H9 (cell line): Measurements from ENCODE around the gene UBA1. TPM values are rescaled to one million over a fixed set of nuclear protein-coding genes. Genes with fewer than 3 reads are reported as not detected.

Source experiments
- DNase-seq: peaks from one replicate; pipeline ENCODE4 v3.0.0-alpha.2; 2017
- H2AFZ ChIP-seq: one replicate; pipeline ENCODE4 v1.6.1; 2013; ENCODE audit warnings: mild to moderate bottlenecking, low read length, control low read depth, moderate library complexity
- H2AK5ac ChIP-seq: 2 replicates; pipeline ENCODE4 v1.6.1; 2013; ENCODE audit warnings: low read length, control low read depth, mixed read lengths; ENCODE audit not compliant: insufficient read length
- H2BK120ac ChIP-seq: one replicate; pipeline ENCODE4 v1.6.1; 2013; ENCODE audit warnings: low read depth, mild to moderate bottlenecking, low read length, control low read depth, inconsistent platforms; ENCODE audit not compliant: poor library complexity, severe bottlenecking
- H2BK12ac ChIP-seq: 2 replicates; pipeline ENCODE4 v1.6.1; 2013; ENCODE audit warnings: low read length, control low read depth, mixed read lengths, low read depth; ENCODE audit not compliant: insufficient read length
- H2BK15ac ChIP-seq: 2 replicates; pipeline ENCODE4 v1.6.1; 2013; ENCODE audit warnings: low read depth, low read length, control low read depth
- H2BK20ac ChIP-seq: one replicate; pipeline ENCODE4 v1.6.1; 2013; ENCODE audit warnings: low read depth, mild to moderate bottlenecking, low read length, control low read depth, inconsistent platforms; ENCODE audit not compliant: poor library complexity, severe bottlenecking
- H2BK5ac ChIP-seq: 2 replicates; pipeline ENCODE4 v1.6.1; 2013; ENCODE audit warnings: low read length, control low read depth, mixed read lengths; ENCODE audit not compliant: insufficient read length
- H3K14ac ChIP-seq: 2 replicates; pipeline ENCODE4 v1.6.1; 2013; ENCODE audit warnings: low read length, control low read depth; ENCODE audit not compliant: insufficient read depth
- H3K18ac ChIP-seq: 2 replicates; pipeline ENCODE4 v1.6.1; 2013; ENCODE audit warnings: low read depth, mild to moderate bottlenecking, mixed read lengths, low read length, control low read depth; ENCODE audit not compliant: insufficient read length
- H3K23ac ChIP-seq: 2 replicates; pipeline ENCODE4 v1.6.1; 2013; ENCODE audit warnings: low read length, control low read depth, mixed read lengths, low read depth; ENCODE audit not compliant: insufficient read length
- H3K23me2 ChIP-seq: 2 replicates; pipeline ENCODE4 v1.6.1; 2013; ENCODE audit warnings: low read depth, mild to moderate bottlenecking, mixed read lengths, low read length, control low read depth; ENCODE audit not compliant: insufficient read length, poor library complexity, severe bottlenecking
- H3K27ac ChIP-seq: 2 replicates; pipeline ENCODE4 v1.5.1; 2013; ENCODE audit warnings: low read length, control low read depth, mixed read lengths, low read depth; ENCODE audit not compliant: insufficient read length
- H3K27me3 ChIP-seq: 2 replicates; pipeline ENCODE4 v1.6.1; 2013; ENCODE audit warnings: low read length, control low read depth, inconsistent platforms; ENCODE audit not compliant: insufficient read depth
- H3K4ac ChIP-seq: 2 replicates; pipeline ENCODE4 v1.6.1; 2013; ENCODE audit warnings: low read depth, mild to moderate bottlenecking, control low read depth, inconsistent platforms, low read length, moderate library complexity
- H3K4me1 ChIP-seq: 2 replicates; pipeline ENCODE4 v1.6.1; 2013; ENCODE audit warnings: low read length, control low read depth, inconsistent platforms; ENCODE audit not compliant: insufficient read depth
- H3K4me2 ChIP-seq: 2 replicates; pipeline ENCODE4 v1.6.1; 2013; ENCODE audit warnings: low read length, control low read depth, mixed read lengths; ENCODE audit not compliant: insufficient read length, insufficient read depth
- H3K56ac ChIP-seq: 2 replicates; pipeline ENCODE4 v1.6.1; 2013; ENCODE audit warnings: low read depth, mild to moderate bottlenecking, mixed read lengths, low read length, control low read depth; ENCODE audit not compliant: insufficient read length
- H3K79me1 ChIP-seq: 2 replicates; pipeline ENCODE4 v1.6.1; 2013; ENCODE audit warnings: low read depth, mild to moderate bottlenecking, moderate library complexity, low read length, control low read depth, inconsistent platforms; ENCODE audit not compliant: insufficient read depth, poor library complexity, severe bottlenecking
- H3K79me2 ChIP-seq: 2 replicates; pipeline ENCODE4 v1.6.1; 2013; ENCODE audit warnings: low read length, control low read depth, inconsistent platforms; ENCODE audit not compliant: insufficient read depth
- H3K9ac ChIP-seq: 2 replicates; pipeline ENCODE4 v1.6.1; 2013; ENCODE audit warnings: low read length, control low read depth, mixed read lengths; ENCODE audit not compliant: insufficient read length; ENCODE audit errors: extremely low read depth
- H3K9me3 ChIP-seq: one replicate; pipeline ENCODE4 v1.6.1; 2013; ENCODE audit warnings: low read depth, low read length, inconsistent platforms; ENCODE audit not compliant: control insufficient read depth
- H3T11ph ChIP-seq: one replicate; pipeline ENCODE4 v1.6.1; 2013; ENCODE audit warnings: mild to moderate bottlenecking, low read length, control low read depth, inconsistent platforms
- H4K20me1 ChIP-seq: one replicate; pipeline ENCODE4 v1.6.1; 2013; ENCODE audit not compliant: control insufficient read depth, insufficient read length, insufficient read depth
- H4K5ac ChIP-seq: 2 replicates; pipeline ENCODE4 v1.6.1; 2013; ENCODE audit warnings: low read depth, mild to moderate bottlenecking, mixed read lengths, low read length, control low read depth; ENCODE audit not compliant: insufficient read length
- H4K8ac ChIP-seq: replicated peaks from 2 replicates; pipeline ENCODE4 v1.6.1; 2013; ENCODE audit warnings: low read length, control low read depth, mixed read lengths, low read depth; ENCODE audit not compliant: insufficient read length
- H4K91ac ChIP-seq: 2 replicates; pipeline ENCODE4 v1.6.1; 2013; ENCODE audit warnings: low read depth, mild to moderate bottlenecking, moderate library complexity, mixed read lengths, low read length, control low read depth; ENCODE audit not compliant: insufficient read length
- H3K27ac Mint-ChIP-seq, 3 experiments: 2 replicates in 2 of 3; 3 replicates in 1 of 3; pipeline ENCODE4 v1.8.0; 2020 to 2021; ENCODE audit warnings: mixed read lengths in 3 of 3, mild to moderate bottlenecking in 1 of 3, moderate library complexity in 1 of 3
- H3K27me3 Mint-ChIP-seq: 2 replicates; pipeline ENCODE4 v1.8.0; 2021; ENCODE audit warnings: low read depth, mild to moderate bottlenecking, moderate library complexity, mixed read lengths
- H3K36me3 Mint-ChIP-seq, 3 experiments: 2 replicates in 2 of 3; 3 replicates in 1 of 3; pipeline ENCODE4 v1.8.0; 2020 to 2021; ENCODE audit warnings: low read depth in 3 of 3, mixed read lengths in 3 of 3; ENCODE audit not compliant: insufficient read depth in 1 of 3
- H3K4me1 Mint-ChIP-seq, 2 experiments: 2 replicates each; pipeline ENCODE4 v1.8.0; 2020; ENCODE audit warnings: mixed read lengths in 2 of 2
- H3K4me3 Mint-ChIP-seq, 2 experiments: 2 replicates in 1 of 2; 3 replicates in 1 of 2; pipeline ENCODE4 v1.8.0; 2020 to 2021; ENCODE audit warnings: mild to moderate bottlenecking in 2 of 2, mixed read lengths in 2 of 2, moderate library complexity in 1 of 2
- H3K9me3 Mint-ChIP-seq, 2 experiments: 2 replicates in 1 of 2; 3 replicates in 1 of 2; pipeline ENCODE4 v1.8.0; 2020; ENCODE audit warnings: mild to moderate bottlenecking in 2 of 2, mixed read lengths in 2 of 2, moderate library complexity in 1 of 2
- WGBS: extraction: QIAGEN DNeasy Blood & Tissue Kit; methylation state at CpG from one replicate; pipeline ENCODE4 v1.1.7; 2013; ENCODE audit warnings: missing lambda C conversion rate, low lambda C conversion rate, mixed read lengths; ENCODE audit not compliant: insufficient read length; ENCODE audit errors: extremely low coverage; 5-methylcytosine and 5-hydroxymethylcytosine counted together
- total RNA-seq: library from RNA; stranded (reverse); gene quantifications from 2 replicates; pipeline ENCODE4 v1.2.1, GENCODE V29; 2021
- TF ChIP-seq, protein P1 (sequence below): fragments of 200-600 bp; sonication (generic); conservative IDR thresholded peaks from 3 replicates; pipeline ENCODE4 v1.8.0; 2021; ENCODE audit warnings: antibody characterized with exemption, mild to moderate bottlenecking

The UBA1 gene
- total RNA-seq, 1 experiment from 2014 or later: 427 TPM

- Histone ChIP-seq H3K23me2 (no peaks in the 10 kb centered on the region), H3K79me2 (no peaks in the 10 kb centered on the region), H3K4ac (no peak overlapping the region), H2BK12ac (no peak overlapping the region), H2BK5ac (no peak overlapping the region), H2AK5ac (no peak overlapping the region), H3K4me2 (no peak overlapping the region), H3K79me1 (no peaks in the 10 kb centered on the region), H3K14ac (no peak overlapping the region), H3K27ac (no peak overlapping the region), H4K8ac (no peak overlapping the region), H3T11ph (no peak overlapping the region), H3K9me3 (no peaks in the 10 kb centered on the region), H3K18ac (no peak overlapping the region), H4K5ac (no peak overlapping the region), H2BK20ac (no peak overlapping the region), H2BK120ac (no peak overlapping the region), H3K9ac (no peak overlapping the region), H4K20me1 (no peaks in the 10 kb centered on the region), H4K91ac (no peak overlapping the region), H3K56ac (no peak overlapping the region), H3K4me1 (no peaks in the 10 kb centered on the region), H2AFZ (no peak overlapping the region), H2BK15ac (no peak overlapping the region), H3K23ac (no peak overlapping the region), H3K27me3 (no peaks in the 10 kb centered on the region; the same call in 1 of the 2 replicates)
- Mint-ChIP-seq H3K4me3 (no peak overlapping the region), H3K9me3 (peaks cover 65 to 81% of the 10 kb centered on the region in 2 experiments), H3K4me1 (no peaks in the 10 kb centered on the region), H3K36me3 (peaks cover 42 to 78% (median 74%) of the 10 kb centered on the region in 3 experiments), H3K27me3 (no peaks in the 10 kb centered on the region; the same call in 1 of the 2 replicates), H3K27ac (no peak overlapping the region)
- DNase-seq: no peak
- no CpG with 5 or more reads among the region's 23 CpGs for WGBS
- TF ChIP-seq, protein P1, sequence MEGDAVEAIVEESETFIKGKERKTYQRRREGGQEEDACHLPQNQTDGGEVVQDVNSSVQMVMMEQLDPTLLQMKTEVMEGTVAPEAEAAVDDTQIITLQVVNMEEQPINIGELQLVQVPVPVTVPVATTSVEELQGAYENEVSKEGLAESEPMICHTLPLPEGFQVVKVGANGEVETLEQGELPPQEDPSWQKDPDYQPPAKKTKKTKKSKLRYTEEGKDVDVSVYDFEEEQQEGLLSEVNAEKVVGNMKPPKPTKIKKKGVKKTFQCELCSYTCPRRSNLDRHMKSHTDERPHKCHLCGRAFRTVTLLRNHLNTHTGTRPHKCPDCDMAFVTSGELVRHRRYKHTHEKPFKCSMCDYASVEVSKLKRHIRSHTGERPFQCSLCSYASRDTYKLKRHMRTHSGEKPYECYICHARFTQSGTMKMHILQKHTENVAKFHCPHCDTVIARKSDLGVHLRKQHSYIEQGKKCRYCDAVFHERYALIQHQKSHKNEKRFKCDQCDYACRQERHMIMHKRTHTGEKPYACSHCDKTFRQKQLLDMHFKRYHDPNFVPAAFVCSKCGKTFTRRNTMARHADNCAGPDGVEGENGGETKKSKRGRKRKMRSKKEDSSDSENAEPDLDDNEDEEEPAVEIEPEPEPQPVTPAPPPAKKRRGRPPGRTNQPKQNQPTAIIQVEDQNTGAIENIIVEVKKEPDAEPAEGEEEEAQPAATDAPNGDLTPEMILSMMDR: no peak
Observed at GRCh38 chrX:47174846-47175587, 18.6 kb upstream of the UBA1 start.
